ENCODE measurements around the gene TMEM167B.

DNA sequence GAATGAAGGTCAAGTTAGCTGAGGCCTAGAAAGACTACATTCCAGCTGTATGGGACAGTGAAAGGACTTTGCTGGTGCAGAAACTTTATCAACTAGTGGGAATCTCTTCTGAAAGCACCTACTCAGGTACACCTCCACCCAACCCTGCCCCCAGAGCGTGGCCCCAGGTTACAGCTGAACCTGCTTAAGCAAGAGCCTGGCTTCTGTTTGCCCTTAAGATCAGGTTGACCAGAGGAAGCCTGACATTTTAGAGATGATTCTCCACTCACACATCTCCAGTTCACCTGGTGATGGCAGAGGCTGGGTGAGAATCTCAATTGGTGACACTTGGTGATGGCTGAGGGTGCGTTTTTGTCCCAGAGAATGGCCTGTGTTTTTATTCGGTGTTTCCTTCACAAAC, 47.4 kb downstream of the TMEM167B start:
- TF ChIP-seq, protein P1, sequence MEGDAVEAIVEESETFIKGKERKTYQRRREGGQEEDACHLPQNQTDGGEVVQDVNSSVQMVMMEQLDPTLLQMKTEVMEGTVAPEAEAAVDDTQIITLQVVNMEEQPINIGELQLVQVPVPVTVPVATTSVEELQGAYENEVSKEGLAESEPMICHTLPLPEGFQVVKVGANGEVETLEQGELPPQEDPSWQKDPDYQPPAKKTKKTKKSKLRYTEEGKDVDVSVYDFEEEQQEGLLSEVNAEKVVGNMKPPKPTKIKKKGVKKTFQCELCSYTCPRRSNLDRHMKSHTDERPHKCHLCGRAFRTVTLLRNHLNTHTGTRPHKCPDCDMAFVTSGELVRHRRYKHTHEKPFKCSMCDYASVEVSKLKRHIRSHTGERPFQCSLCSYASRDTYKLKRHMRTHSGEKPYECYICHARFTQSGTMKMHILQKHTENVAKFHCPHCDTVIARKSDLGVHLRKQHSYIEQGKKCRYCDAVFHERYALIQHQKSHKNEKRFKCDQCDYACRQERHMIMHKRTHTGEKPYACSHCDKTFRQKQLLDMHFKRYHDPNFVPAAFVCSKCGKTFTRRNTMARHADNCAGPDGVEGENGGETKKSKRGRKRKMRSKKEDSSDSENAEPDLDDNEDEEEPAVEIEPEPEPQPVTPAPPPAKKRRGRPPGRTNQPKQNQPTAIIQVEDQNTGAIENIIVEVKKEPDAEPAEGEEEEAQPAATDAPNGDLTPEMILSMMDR (IDR thresholded peaks at IDR 0.05; ENCODE audit: insufficient read depth, low read length, poor library complexity, severe bottlenecking) = no peak
- TF ChIP-seq EZH2phosphoT487 (conservative IDR thresholded peaks at IDR 0.05; ENCODE audit: low read length) = no peak

Measured in SU-DHL-6 (cell line).